GM06990 (cell line): ENCODE results near the gene C11orf71.

ENCODE experiments used
- DNase-seq: peaks from one replicate; pipeline ENCODE4 v3.0.0-alpha.2; 2011; ENCODE audit not compliant: insufficient read length; ENCODE audit errors: extremely low read depth
- H3K27me3 ChIP-seq: replicated peaks from 2 replicates; pipeline ENCODE4 v1.6.0; 2011; ENCODE audit warnings: low read length; ENCODE audit not compliant: control insufficient read depth, insufficient read depth
- H3K36me3 ChIP-seq: 2 replicates; pipeline ENCODE4 v1.5.1; 2011; ENCODE audit warnings: low read length; ENCODE audit not compliant: control insufficient read depth, insufficient read depth
- H3K4me3 ChIP-seq: replicated peaks from 2 replicates; pipeline ENCODE4 v1.5.1; 2011; ENCODE audit warnings: low read depth, mild to moderate bottlenecking, control low read depth, low read length
- TF ChIP-seq, protein P1 (sequence below): IDR thresholded peaks from 2 replicates; pipeline ENCODE4 v1.5.1; 2011; ENCODE audit warnings: low read length, control low read depth, mild to moderate bottlenecking, inconsistent platforms; ENCODE audit not compliant: insufficient read depth, poor library complexity, severe bottlenecking

The C11orf71 gene

GRCh38 chr11:114398303-114398920 lies 1.9 kb downstream of the C11orf71 start:
- DNase-seq, result no peak
- H3K36me3 ChIP-seq, result no peaks in the 10 kb centered on the region
- TF ChIP-seq, protein P1, sequence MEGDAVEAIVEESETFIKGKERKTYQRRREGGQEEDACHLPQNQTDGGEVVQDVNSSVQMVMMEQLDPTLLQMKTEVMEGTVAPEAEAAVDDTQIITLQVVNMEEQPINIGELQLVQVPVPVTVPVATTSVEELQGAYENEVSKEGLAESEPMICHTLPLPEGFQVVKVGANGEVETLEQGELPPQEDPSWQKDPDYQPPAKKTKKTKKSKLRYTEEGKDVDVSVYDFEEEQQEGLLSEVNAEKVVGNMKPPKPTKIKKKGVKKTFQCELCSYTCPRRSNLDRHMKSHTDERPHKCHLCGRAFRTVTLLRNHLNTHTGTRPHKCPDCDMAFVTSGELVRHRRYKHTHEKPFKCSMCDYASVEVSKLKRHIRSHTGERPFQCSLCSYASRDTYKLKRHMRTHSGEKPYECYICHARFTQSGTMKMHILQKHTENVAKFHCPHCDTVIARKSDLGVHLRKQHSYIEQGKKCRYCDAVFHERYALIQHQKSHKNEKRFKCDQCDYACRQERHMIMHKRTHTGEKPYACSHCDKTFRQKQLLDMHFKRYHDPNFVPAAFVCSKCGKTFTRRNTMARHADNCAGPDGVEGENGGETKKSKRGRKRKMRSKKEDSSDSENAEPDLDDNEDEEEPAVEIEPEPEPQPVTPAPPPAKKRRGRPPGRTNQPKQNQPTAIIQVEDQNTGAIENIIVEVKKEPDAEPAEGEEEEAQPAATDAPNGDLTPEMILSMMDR, result no peak
- no peaks in the 10 kb centered on the region for H3K27me3 ChIP-seq
- no peak overlapping the region for H3K4me3 ChIP-seq

GRCh38 chr11:114397349-114397982 lies 2.8 kb downstream of the C11orf71 start:
- TF ChIP-seq, protein P1, result no peak
- no peaks in the 10 kb centered on the region for H3K27me3 ChIP-seq
- H3K36me3 ChIP-seq, result no peaks in the 10 kb centered on the region
- no peak for DNase-seq
- no peak overlapping the region for H3K4me3 ChIP-seq

GRCh38 chr11:114396916-114397315 lies 3.4 kb downstream of the C11orf71 start:
- Histone ChIP-seq H3K4me3 (no peak overlapping the region), H3K27me3 (no peaks in the 10 kb centered on the region), H3K36me3 (no peaks in the 10 kb centered on the region)
- DNase-seq, result no peak
- TF ChIP-seq, protein P1, result no peak

DNA sequence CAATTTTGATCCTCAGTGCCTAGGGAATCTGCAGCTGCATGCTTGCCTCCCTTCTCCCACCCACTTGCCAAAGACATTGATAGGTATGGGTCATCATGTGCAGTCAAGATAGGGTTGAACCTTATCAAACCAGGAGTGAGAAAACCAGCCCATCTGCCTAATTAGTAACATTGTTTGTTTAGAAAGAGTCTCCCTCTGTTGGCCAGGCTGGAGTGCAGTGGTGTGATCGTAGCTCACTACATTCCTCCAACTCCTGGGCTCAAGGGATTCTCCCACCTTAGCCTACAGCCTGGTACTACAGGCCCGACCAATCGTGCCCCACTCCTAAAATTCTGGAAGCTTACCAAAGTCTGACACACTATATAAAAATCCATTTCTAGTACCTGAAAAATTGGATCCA lies 4.6 kb downstream of the C11orf71 start:
- no peak overlapping the region for H3K4me3 ChIP-seq
- TF ChIP-seq, protein P1, result peak; percentile 45
- H3K27me3 ChIP-seq, result no peaks in the 10 kb centered on the region
- no peaks in the 10 kb centered on the region for H3K36me3 ChIP-seq
- no peak for DNase-seq

DNA sequence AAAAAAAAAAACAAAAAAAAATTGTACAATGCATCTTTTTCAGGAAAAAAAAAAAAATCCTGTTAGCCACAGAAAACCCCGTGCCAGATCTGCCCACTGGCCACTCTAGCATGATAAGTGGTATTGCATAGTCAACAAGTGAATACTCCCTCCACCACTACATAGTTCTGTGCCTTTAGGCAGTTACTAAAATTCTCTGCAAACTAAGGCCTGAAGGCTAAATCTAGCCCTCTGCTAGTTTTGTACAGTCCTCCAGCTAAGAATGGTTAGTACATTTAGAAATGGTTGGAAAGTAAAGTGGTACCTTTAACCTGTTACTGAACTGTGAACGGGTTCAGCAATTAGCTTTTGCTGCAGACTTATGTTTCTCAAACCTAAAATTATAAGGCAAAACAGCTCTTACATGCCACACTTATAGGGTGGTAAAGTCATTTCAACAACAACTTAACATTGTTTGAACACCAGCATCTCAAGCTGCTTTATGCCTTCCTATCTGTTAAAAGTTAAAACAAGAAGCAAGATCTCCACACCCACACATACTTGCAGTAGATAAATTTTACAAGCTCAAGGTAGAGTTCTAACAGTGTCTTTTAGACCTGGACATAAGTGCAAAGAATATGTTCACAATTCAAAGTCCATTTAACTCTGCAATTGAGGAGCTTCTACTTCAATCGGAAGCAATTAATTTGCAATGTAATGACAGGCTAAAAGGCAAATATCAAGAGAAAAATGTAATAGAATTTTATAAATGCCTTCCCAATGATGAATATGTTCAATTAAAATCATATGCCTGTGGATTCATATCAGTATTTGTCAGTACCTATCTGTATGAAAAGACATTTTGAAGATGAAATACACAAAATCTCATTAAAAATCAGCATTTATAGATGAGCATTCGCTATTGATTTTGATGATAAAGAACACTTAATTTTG lies 7.3 kb downstream of the C11orf71 start:
- Histone ChIP-seq H3K4me3 (no peak overlapping the region), H3K36me3 (no peaks in the 10 kb centered on the region), H3K27me3 (no peaks in the 10 kb centered on the region)
- DNase-seq, result no peak
- TF ChIP-seq, protein P1, result no peak
